ENCODE data around the gene PLA2G2A.
"Not testable (repeated sequence)": the region's sequence is repeated elsewhere in the genome, so short reads cannot be mapped to it uniquely, and the experiment has no call there.

The PLA2G2A gene

GRCh38 chr1:19990182-19990582 is 10.8 kb upstream of the PLA2G2A start:
- not testable (repeated sequence) for H3K27me3 ChIP-seq (ENCODE audit: control insufficient read depth in 5 of 5, insufficient read depth in 4 of 5, low read length in 5 of 5); H3K4me3 ChIP-seq (ENCODE audit: low read depth in 1 of 5, low read length in 5 of 5); H3K9me3 ChIP-seq (ENCODE audit: control insufficient read depth in 5 of 5, low read length in 5 of 5); H3K36me3 ChIP-seq (ENCODE audit: control insufficient read depth in 5 of 5, insufficient read depth in 5 of 5, low read length in 5 of 5); H3K9ac ChIP-seq (ENCODE audit: low read length in 5 of 5); H3K27ac ChIP-seq (ENCODE audit: low read depth, low read length)
- H3K4me1 ChIP-seq (ENCODE audit: control insufficient read depth in 5 of 5, insufficient read depth in 5 of 5, low read length in 5 of 5), result peaks cover 0 to 13% (median 0%) of the 10 kb centered on the region in 5 donors

- Histone ChIP-seq H3K9ac (ENCODE audit: low read length in 5 of 5) (no peak overlapping the region), H3K27me3 (ENCODE audit: control insufficient read depth in 5 of 5, insufficient read depth in 4 of 5, low read length in 5 of 5) (no peaks in the 10 kb centered on the region), H3K9me3 (ENCODE audit: control insufficient read depth in 5 of 5, low read length in 5 of 5) (no peaks in the 10 kb centered on the region), H3K36me3 (ENCODE audit: control insufficient read depth in 5 of 5, insufficient read depth in 5 of 5, low read length in 5 of 5) (no peaks in the 10 kb centered on the region), H3K4me3 (ENCODE audit: low read depth in 1 of 5, low read length in 5 of 5) (no peak overlapping the region), H3K4me1 (ENCODE audit: control insufficient read depth in 5 of 5, insufficient read depth in 5 of 5, low read length in 5 of 5) (peaks cover 0 to 13% (median 0%) of the 10 kb centered on the region in 5 donors), H3K27ac (ENCODE audit: low read depth, low read length) (peak overlapping the region; percentile 3)
These were observed 9.0 kb upstream of the PLA2G2A start for GRCh38 chr1:19988267-19989006.

- no peaks in the 10 kb centered on the region for H3K27me3 ChIP-seq (ENCODE audit: control insufficient read depth in 5 of 5, insufficient read depth in 4 of 5, low read length in 5 of 5)
- H3K9ac ChIP-seq (ENCODE audit: low read length in 5 of 5), result no peak overlapping the region
- peaks cover 0 to 13% (median 0%) of the 10 kb centered on the region in 5 donors for H3K4me1 ChIP-seq (ENCODE audit: control insufficient read depth in 5 of 5, insufficient read depth in 5 of 5, low read length in 5 of 5)
- H3K27ac ChIP-seq (ENCODE audit: low read depth, low read length), result peak overlapping the region; percentile 3
- no peaks in the 10 kb centered on the region for H3K9me3 ChIP-seq (ENCODE audit: control insufficient read depth in 5 of 5, low read length in 5 of 5)
- H3K4me3 ChIP-seq (ENCODE audit: low read depth in 1 of 5, low read length in 5 of 5), result no peak overlapping the region
- no peaks in the 10 kb centered on the region for H3K36me3 ChIP-seq (ENCODE audit: control insufficient read depth in 5 of 5, insufficient read depth in 5 of 5, low read length in 5 of 5)
These were observed 8.3 kb upstream of the PLA2G2A start for GRCh38 chr1:19987719-19988118.

GRCh38 chr1:19984409-19985016 is 5.1 kb upstream of the PLA2G2A start:
- H3K9me3 ChIP-seq (ENCODE audit: control insufficient read depth in 5 of 5, low read length in 5 of 5); H3K27ac ChIP-seq (ENCODE audit: low read depth, low read length); H3K9ac ChIP-seq (ENCODE audit: low read length in 5 of 5); H3K36me3 ChIP-seq (ENCODE audit: control insufficient read depth in 5 of 5, insufficient read depth in 5 of 5, low read length in 5 of 5); H3K27me3 ChIP-seq (ENCODE audit: control insufficient read depth in 5 of 5, insufficient read depth in 4 of 5, low read length in 5 of 5); H3K4me3 ChIP-seq (ENCODE audit: low read depth in 1 of 5, low read length in 5 of 5): not testable (repeated sequence)
- H3K4me1 ChIP-seq (ENCODE audit: control insufficient read depth in 5 of 5, insufficient read depth in 5 of 5, low read length in 5 of 5), result peaks cover 2 to 40% (median 5%) of the 10 kb centered on the region in 5 donors

GRCh38 chr1:19981507-19982312 is 2.3 kb upstream of the PLA2G2A start:
- peak overlapping the region in 1 of 5 donors; percentile 11 for H3K9ac ChIP-seq (ENCODE audit: low read length in 5 of 5)
- H3K4me1 ChIP-seq (ENCODE audit: control insufficient read depth in 5 of 5, insufficient read depth in 5 of 5, low read length in 5 of 5), result peaks cover 4 to 47% (median 15%) of the 10 kb centered on the region in 5 donors
- H3K27me3 ChIP-seq (ENCODE audit: control insufficient read depth in 5 of 5, insufficient read depth in 4 of 5, low read length in 5 of 5), result peaks cover 0 to 3% (median 0%) of the 10 kb centered on the region in 5 donors
- H3K27ac ChIP-seq (ENCODE audit: low read depth, low read length), result peak overlapping the region; percentile 17
- no peaks in the 10 kb centered on the region for H3K36me3 ChIP-seq (ENCODE audit: control insufficient read depth in 5 of 5, insufficient read depth in 5 of 5, low read length in 5 of 5)
- H3K4me3 ChIP-seq (ENCODE audit: low read depth in 1 of 5, low read length in 5 of 5), result no peak overlapping the region
- H3K9me3 ChIP-seq (ENCODE audit: control insufficient read depth in 5 of 5, low read length in 5 of 5), result no peaks in the 10 kb centered on the region

DNA sequence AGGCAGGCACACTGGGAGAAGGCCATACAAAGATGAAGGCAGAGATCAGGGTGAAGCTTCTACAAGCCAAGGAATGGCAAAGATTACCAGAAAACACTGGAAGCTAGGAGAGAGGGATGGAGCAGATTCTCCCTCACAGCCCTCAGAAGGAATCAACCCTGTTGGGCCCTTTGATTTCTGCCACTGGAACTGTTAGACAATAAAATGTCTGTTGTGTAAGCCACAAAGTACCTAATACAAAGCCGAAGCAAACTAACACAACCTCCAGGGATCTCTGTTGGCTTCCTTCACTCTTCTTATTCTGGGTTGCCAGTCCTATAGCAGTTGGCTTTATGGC is 1.7 kb upstream of the PLA2G2A start:
- Histone ChIP-seq H3K27me3 (ENCODE audit: control insufficient read depth in 5 of 5, insufficient read depth in 4 of 5, low read length in 5 of 5) (peaks cover 0 to 3% (median 0%) of the 10 kb centered on the region in 5 donors), H3K9ac (ENCODE audit: low read length in 5 of 5) (no peak overlapping the region), H3K9me3 (ENCODE audit: control insufficient read depth in 5 of 5, low read length in 5 of 5) (no peaks in the 10 kb centered on the region), H3K4me3 (ENCODE audit: low read depth in 1 of 5, low read length in 5 of 5) (no peak overlapping the region), H3K36me3 (ENCODE audit: control insufficient read depth in 5 of 5, insufficient read depth in 5 of 5, low read length in 5 of 5) (no peaks in the 10 kb centered on the region), H3K27ac (ENCODE audit: low read depth, low read length) (no peak overlapping the region), H3K4me1 (ENCODE audit: control insufficient read depth in 5 of 5, insufficient read depth in 5 of 5, low read length in 5 of 5) (peaks cover 4 to 53% (median 15%) of the 10 kb centered on the region in 5 donors)

GRCh38 chr1:19980314-19980713 is 896 bp upstream of the PLA2G2A start:
- Histone ChIP-seq H3K4me3 (ENCODE audit: low read depth in 1 of 5, low read length in 5 of 5) (no peak overlapping the region), H3K9me3 (ENCODE audit: control insufficient read depth in 5 of 5, low read length in 5 of 5) (no peaks in the 10 kb centered on the region), H3K36me3 (ENCODE audit: control insufficient read depth in 5 of 5, insufficient read depth in 5 of 5, low read length in 5 of 5) (no peaks in the 10 kb centered on the region), H3K9ac (ENCODE audit: low read length in 5 of 5) (no peak overlapping the region), H3K27me3 (ENCODE audit: control insufficient read depth in 5 of 5, insufficient read depth in 4 of 5, low read length in 5 of 5) (peaks cover 0 to 3% (median 0%) of the 10 kb centered on the region in 5 donors), H3K27ac (ENCODE audit: low read depth, low read length) (no peak overlapping the region), H3K4me1 (ENCODE audit: control insufficient read depth in 5 of 5, insufficient read depth in 5 of 5, low read length in 5 of 5) (peaks cover 4 to 53% (median 15%) of the 10 kb centered on the region in 5 donors)

DNA sequence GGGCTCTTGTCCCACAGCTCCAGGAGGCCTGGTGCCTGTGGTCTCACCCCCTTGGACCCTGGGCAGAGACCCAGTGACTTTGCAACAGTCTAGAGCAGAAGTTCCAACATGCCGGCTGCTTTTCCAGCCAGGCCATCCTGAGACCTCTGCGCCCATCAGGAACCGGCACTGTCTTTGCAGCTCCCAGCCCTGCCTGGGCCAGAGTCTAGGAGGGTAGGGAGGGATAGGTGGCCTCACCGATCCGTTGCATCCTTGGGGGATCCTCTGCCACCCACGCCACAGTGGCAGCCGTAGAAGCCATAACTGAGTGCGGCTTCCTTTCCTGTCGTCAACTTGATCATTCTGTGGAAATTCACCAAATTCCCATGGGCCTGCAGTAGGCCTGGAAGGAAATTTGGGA is 1.3 kb downstream of the PLA2G2A start:
- Histone ChIP-seq H3K9ac (ENCODE audit: low read length in 5 of 5) (no peak overlapping the region), H3K27me3 (ENCODE audit: control insufficient read depth in 5 of 5, insufficient read depth in 4 of 5, low read length in 5 of 5) (peaks cover 0 to 3% (median 0%) of the 10 kb centered on the region in 5 donors), H3K4me1 (ENCODE audit: control insufficient read depth in 5 of 5, insufficient read depth in 5 of 5, low read length in 5 of 5) (peaks cover 4 to 53% (median 15%) of the 10 kb centered on the region in 5 donors), H3K9me3 (ENCODE audit: control insufficient read depth in 5 of 5, low read length in 5 of 5) (no peaks in the 10 kb centered on the region), H3K4me3 (ENCODE audit: low read depth in 1 of 5, low read length in 5 of 5) (peak overlapping the region; percentile 32 to 52 (median 47)), H3K27ac (ENCODE audit: low read depth, low read length) (no peak overlapping the region), H3K36me3 (ENCODE audit: control insufficient read depth in 5 of 5, insufficient read depth in 5 of 5, low read length in 5 of 5) (no peaks in the 10 kb centered on the region)

DNA sequence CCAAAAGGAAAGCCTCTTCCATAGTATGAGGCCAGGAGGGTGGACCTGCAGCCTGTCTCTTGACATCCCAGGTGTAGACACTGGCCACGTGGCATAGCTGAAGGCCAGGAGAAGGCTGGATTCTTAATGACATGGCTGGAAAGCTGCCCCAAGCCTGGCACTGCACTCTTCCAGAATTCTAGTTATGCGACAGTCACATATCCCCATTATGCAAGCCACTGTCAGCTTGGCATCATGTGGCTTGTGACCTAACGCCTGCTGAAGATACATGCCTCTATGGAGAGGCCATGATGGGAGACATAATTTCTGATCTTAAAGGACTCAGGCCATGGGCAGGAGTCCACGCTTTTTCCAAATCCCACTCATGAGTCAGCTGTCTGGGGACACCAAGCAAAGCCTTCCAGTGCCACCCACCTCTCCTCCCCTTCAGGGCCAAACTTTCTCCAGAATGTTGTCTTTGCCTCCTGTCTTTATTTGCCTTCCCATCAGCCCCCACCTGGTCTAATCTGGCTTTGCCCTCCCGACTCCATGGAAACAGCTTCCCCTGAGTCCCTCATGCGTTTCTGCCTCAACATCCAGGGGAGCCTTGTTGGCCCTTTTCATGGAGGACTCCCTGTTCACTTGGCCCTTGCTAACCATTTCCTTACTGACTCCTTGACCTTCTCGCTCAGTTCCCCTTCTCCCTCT is 3.0 kb downstream of the PLA2G2A start:
- Histone ChIP-seq H3K4me1 (ENCODE audit: control insufficient read depth in 5 of 5, insufficient read depth in 5 of 5, low read length in 5 of 5) (peaks cover 4 to 44% (median 15%) of the 10 kb centered on the region in 5 donors), H3K9ac (ENCODE audit: low read length in 5 of 5) (no peak overlapping the region), H3K27me3 (ENCODE audit: control insufficient read depth in 5 of 5, insufficient read depth in 4 of 5, low read length in 5 of 5) (peaks cover 0 to 3% (median 0%) of the 10 kb centered on the region in 5 donors), H3K9me3 (ENCODE audit: control insufficient read depth in 5 of 5, low read length in 5 of 5) (no peaks in the 10 kb centered on the region), H3K4me3 (ENCODE audit: low read depth in 1 of 5, low read length in 5 of 5) (no peak overlapping the region), H3K27ac (ENCODE audit: low read depth, low read length) (no peak overlapping the region), H3K36me3 (ENCODE audit: control insufficient read depth in 5 of 5, insufficient read depth in 5 of 5, low read length in 5 of 5) (no peaks in the 10 kb centered on the region)

Measured in subcutaneous abdominal adipose tissue (tissue), 5 donors.